ENCODE data around the gene XPO6. TPM values are rescaled to one million over a fixed set of nuclear protein-coding genes. Genes with fewer than 3 reads are reported as not detected.

The XPO6 gene
- total and polyA plus RNA-seq, 4 donors: 27.5 to 50.0 (median 36.0) TPM

DNA sequence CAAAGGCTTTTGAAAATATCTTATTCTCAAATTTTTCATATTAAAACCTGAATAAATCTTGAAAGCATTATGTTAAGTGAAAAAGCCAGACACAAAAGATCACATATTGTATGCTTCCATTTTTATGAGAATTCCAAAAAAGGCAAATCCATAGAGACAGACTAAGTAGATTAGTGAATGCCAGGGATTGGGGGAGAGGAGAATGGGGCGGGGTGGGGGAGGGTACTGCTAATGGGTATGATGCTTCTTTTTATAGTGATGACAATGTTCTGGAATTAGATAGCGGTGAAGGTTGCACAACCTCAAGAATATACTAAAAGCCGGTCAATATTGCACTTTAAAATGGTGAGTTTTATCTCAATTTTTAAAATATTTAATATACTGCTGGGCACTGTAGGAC, 44.0 kb downstream of the XPO6 start (continued):
- no peak for TF ChIP-seq RXRA (IDR thresholded peaks at IDR 0.05)
- TF ChIP-seq NR2F2 (IDR thresholded peaks at IDR 0.05): no peak
- TF ChIP-seq, protein P1, sequence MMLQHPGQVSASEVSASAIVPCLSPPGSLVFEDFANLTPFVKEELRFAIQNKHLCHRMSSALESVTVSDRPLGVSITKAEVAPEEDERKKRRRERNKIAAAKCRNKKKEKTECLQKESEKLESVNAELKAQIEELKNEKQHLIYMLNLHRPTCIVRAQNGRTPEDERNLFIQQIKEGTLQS (IDR thresholded peaks at IDR 0.05): no peak

DNA sequence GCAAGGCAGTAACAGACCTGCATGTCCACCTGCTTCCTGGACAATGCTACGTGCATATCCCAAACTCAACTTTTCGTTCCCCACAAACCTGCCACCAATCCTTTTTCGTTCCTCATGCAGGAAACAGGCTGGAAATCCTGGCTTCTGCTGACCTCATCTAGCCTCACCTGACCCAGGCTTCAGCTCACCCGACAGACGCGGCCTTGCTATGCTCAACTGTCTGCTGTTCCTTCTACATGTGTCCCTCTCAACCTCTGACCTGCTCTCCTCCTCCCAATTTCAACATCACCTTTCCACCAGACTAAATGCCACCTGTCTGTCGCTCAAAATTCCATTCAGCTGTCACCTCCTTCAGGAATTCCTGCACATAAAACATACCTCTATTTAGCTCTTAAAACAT, 44.5 kb downstream of the XPO6 start:
- peaks cover 0 to 5% (median 0%) of the 10 kb centered on the region in 4 donors for H3K4me1 ChIP-seq (ENCODE audit: control insufficient read depth in 4 of 4, insufficient read depth in 4 of 4, low read length in 3 of 4)
- H3K27me3 ChIP-seq (ENCODE audit: control insufficient read depth in 4 of 4, insufficient read depth in 4 of 4, low read length in 3 of 4): no peaks in the 10 kb centered on the region
- whole genome bisulfite sequencing: 87% methylated on average over 7 of the region's 7 CpGs
- H3K36me3 ChIP-seq (ENCODE audit: control insufficient read depth in 4 of 4, insufficient read depth in 3 of 4, low read depth in 1 of 4, low read length in 3 of 4): peaks cover 6 to 34% (median 22%) of the 10 kb centered on the region in 4 donors
- TF ChIP-seq, protein P2, sequence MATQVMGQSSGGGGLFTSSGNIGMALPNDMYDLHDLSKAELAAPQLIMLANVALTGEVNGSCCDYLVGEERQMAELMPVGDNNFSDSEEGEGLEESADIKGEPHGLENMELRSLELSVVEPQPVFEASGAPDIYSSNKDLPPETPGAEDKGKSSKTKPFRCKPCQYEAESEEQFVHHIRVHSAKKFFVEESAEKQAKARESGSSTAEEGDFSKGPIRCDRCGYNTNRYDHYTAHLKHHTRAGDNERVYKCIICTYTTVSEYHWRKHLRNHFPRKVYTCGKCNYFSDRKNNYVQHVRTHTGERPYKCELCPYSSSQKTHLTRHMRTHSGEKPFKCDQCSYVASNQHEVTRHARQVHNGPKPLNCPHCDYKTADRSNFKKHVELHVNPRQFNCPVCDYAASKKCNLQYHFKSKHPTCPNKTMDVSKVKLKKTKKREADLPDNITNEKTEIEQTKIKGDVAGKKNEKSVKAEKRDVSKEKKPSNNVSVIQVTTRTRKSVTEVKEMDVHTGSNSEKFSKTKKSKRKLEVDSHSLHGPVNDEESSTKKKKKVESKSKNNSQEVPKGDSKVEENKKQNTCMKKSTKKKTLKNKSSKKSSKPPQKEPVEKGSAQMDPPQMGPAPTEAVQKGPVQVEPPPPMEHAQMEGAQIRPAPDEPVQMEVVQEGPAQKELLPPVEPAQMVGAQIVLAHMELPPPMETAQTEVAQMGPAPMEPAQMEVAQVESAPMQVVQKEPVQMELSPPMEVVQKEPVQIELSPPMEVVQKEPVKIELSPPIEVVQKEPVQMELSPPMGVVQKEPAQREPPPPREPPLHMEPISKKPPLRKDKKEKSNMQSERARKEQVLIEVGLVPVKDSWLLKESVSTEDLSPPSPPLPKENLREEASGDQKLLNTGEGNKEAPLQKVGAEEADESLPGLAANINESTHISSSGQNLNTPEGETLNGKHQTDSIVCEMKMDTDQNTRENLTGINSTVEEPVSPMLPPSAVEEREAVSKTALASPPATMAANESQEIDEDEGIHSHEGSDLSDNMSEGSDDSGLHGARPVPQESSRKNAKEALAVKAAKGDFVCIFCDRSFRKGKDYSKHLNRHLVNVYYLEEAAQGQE (IDR thresholded peaks at IDR 0.05): no peak
- TF ChIP-seq RXRA (IDR thresholded peaks at IDR 0.05): peak in 1 of 2 donors; percentile 34
- no peak overlapping the region for H3K27ac ChIP-seq (ENCODE audit: low read depth in 1 of 2, low read length in 2 of 2)
- H3K9me3 ChIP-seq (ENCODE audit: control insufficient read depth in 4 of 4, low read length in 3 of 4): no peaks in the 10 kb centered on the region
- H3K9ac ChIP-seq (ENCODE audit: low read depth in 1 of 2, low read length in 2 of 2): no peak overlapping the region
- H3K4me3 ChIP-seq (ENCODE audit: low read depth in 1 of 3, low read length in 3 of 3): no peak overlapping the region
- DNase-seq (ENCODE audit: low spot score): no peak

DNA sequence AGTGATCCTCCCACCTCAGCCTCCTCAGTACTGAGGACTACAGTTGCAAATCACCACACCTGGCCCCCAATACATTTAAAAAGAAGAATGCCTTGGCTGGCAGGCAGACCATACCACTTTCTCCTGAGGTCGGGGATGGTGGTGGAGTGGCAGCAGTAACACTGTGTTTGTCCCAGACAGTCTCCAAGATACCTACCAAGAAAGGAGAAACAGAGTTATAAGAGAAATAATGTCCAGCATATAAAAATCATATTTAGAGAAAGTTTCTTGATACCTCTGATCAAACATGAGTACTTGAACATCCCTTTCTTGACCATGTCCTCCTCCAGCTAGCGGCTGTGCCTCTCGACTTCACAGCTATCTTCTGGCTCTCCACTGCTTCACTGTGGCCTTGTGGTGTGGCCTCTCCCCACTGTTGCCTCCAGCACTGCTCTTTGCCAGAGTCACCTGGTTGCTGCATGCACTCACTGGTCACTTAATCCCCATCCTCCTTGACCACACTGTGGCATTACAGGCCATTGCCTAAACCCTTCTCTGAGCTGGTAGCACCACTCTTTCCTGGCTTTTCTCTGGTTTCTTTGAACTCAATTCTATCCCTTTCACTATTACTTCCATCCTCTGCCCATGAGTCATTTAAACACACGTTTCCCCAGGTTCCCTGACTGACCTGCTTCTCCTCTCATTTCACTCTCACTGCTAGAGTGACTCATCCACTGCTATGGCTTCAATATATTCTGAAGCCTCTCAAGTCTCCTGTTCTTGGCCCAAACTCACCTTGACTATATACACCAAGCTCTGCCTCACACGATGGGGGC, 45.2 kb downstream of the XPO6 start:
- Histone ChIP-seq H3K4me1 (ENCODE audit: control insufficient read depth in 4 of 4, insufficient read depth in 4 of 4, low read length in 3 of 4) (peaks cover 0 to 5% (median 0%) of the 10 kb centered on the region in 4 donors), H3K27ac (ENCODE audit: low read depth in 1 of 2, low read length in 2 of 2) (peak overlapping the region in 1 of 2 donors; percentile 2), H3K9ac (ENCODE audit: low read depth in 1 of 2, low read length in 2 of 2) (no peak overlapping the region), H3K4me3 (ENCODE audit: low read depth in 1 of 3, low read length in 3 of 3) (no peak overlapping the region), H3K9me3 (ENCODE audit: control insufficient read depth in 4 of 4, low read length in 3 of 4) (no peaks in the 10 kb centered on the region), H3K27me3 (ENCODE audit: control insufficient read depth in 4 of 4, insufficient read depth in 4 of 4, low read length in 3 of 4) (no peaks in the 10 kb centered on the region), H3K36me3 (ENCODE audit: control insufficient read depth in 4 of 4, insufficient read depth in 3 of 4, low read depth in 1 of 4, low read length in 3 of 4) (peaks cover 6 to 33% (median 21%) of the 10 kb centered on the region in 4 donors)
- DNase-seq (ENCODE audit: low spot score): no peak
- WGBS: 92% methylated on average over 5 of the region's 5 CpGs
- TF ChIP-seq FOXA1 (IDR thresholded peaks at IDR 0.05): no peak
- TF ChIP-seq RXRA (IDR thresholded peaks at IDR 0.05): no peak
- TF ChIP-seq, protein P2 (IDR thresholded peaks at IDR 0.05): no peak
- TF ChIP-seq JUND (IDR thresholded peaks at IDR 0.05): no peak
- TF ChIP-seq RAD21 (IDR thresholded peaks at IDR 0.05): no peak
- TF ChIP-seq SP1 (IDR thresholded peaks at IDR 0.05): no peak
- TF ChIP-seq, protein P3, sequence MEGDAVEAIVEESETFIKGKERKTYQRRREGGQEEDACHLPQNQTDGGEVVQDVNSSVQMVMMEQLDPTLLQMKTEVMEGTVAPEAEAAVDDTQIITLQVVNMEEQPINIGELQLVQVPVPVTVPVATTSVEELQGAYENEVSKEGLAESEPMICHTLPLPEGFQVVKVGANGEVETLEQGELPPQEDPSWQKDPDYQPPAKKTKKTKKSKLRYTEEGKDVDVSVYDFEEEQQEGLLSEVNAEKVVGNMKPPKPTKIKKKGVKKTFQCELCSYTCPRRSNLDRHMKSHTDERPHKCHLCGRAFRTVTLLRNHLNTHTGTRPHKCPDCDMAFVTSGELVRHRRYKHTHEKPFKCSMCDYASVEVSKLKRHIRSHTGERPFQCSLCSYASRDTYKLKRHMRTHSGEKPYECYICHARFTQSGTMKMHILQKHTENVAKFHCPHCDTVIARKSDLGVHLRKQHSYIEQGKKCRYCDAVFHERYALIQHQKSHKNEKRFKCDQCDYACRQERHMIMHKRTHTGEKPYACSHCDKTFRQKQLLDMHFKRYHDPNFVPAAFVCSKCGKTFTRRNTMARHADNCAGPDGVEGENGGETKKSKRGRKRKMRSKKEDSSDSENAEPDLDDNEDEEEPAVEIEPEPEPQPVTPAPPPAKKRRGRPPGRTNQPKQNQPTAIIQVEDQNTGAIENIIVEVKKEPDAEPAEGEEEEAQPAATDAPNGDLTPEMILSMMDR (IDR thresholded peaks at IDR 0.05; ENCODE audit: low read depth, low read length, missing input control): no peak
- no peak for TF ChIP-seq HNF4G (IDR thresholded peaks at IDR 0.05)
- no peak for TF ChIP-seq EGR1 (IDR thresholded peaks at IDR 0.05; ENCODE audit: low read depth in 2 of 2)
- TF ChIP-seq GABPA (IDR thresholded peaks at IDR 0.05 in 1 of 2, conservative IDR thresholded peaks at IDR 0.05 in 1 of 2): no peak
- no peak for TF ChIP-seq TAF1 (conservative IDR thresholded peaks at IDR 0.05)
- TF ChIP-seq, protein P4, sequence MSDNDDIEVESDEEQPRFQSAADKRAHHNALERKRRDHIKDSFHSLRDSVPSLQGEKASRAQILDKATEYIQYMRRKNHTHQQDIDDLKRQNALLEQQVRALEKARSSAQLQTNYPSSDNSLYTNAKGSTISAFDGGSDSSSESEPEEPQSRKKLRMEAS (IDR thresholded peaks at IDR 0.05): no peak
- TF ChIP-seq, protein P5, sequence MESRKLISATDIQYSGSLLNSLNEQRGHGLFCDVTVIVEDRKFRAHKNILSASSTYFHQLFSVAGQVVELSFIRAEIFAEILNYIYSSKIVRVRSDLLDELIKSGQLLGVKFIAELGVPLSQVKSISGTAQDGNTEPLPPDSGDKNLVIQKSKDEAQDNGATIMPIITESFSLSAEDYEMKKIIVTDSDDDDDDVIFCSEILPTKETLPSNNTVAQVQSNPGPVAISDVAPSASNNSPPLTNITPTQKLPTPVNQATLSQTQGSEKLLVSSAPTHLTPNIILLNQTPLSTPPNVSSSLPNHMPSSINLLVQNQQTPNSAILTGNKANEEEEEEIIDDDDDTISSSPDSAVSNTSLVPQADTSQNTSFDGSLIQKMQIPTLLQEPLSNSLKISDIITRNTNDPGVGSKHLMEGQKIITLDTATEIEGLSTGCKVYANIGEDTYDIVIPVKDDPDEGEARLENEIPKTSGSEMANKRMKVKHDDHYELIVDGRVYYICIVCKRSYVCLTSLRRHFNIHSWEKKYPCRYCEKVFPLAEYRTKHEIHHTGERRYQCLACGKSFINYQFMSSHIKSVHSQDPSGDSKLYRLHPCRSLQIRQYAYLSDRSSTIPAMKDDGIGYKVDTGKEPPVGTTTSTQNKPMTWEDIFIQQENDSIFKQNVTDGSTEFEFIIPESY (IDR thresholded peaks at IDR 0.05): no peak
- TF ChIP-seq FOXA2 (IDR thresholded peaks at IDR 0.05): no peak
- TF ChIP-seq HNF4A (conservative IDR thresholded peaks at IDR 0.05): no peak
- no peak for TF ChIP-seq YY1 (IDR thresholded peaks at IDR 0.05)
